ENCODE measurements around the gene EVA1A.

- no peak for TF ChIP-seq CTCF (IDR thresholded peaks at IDR 0.05 in 4 of 5, conservative IDR thresholded peaks at IDR 0.05 in 1 of 5)
- TF ChIP-seq POLR2A (IDR thresholded peaks at IDR 0.05): no peak
Measured at GRCh38 chr2:75545922-75546321, 14.8 kb downstream of the EVA1A start.
